HCT116 (cell line): Measurements from ENCODE around the gene GGCX. TPM values are rescaled to one million over a fixed set of nuclear protein-coding genes. Genes with fewer than 3 reads are reported as not detected.

Experiments used
- ATAC-seq: fragments of 200-7000 bp; cut with Tn5 transposase; 2 replicates; pipeline ENCODE4 v1.9.1; 2020; ENCODE audit warnings: mild to moderate bottlenecking, moderate library complexity
- BruUV-seq: library from RNA; stranded (reverse); fragments of 400-500 nt; replicated peaks from 2 replicates; lab custom pipeline; 2021; lab: Mats Ljungman, UMichigan
- CTCF ChIA-PET: fragments of 300-600 bp; sonication (Branson Sonifier 250); formaldehyde crosslinking; loops from one replicate; lab custom pipeline; 2021; ENCODE audit warnings: antibody characterized with exemption; lab: Charles Lee
- POLR2A ChIA-PET: fragments of 300-600, 350-600 bp; sonication (Branson Sonifier 250); formaldehyde crosslinking; loops from one replicate; lab custom pipeline; 2021; ENCODE audit warnings: antibody characterized with exemption; lab: Charles Lee
- RAD21 ChIA-PET, 2 experiments: fragments of 300-600 bp; sonication (Branson Sonifier 250); formaldehyde crosslinking; loops; one replicate each; lab custom pipeline; 2023; ENCODE audit warnings: low total read pairs in 2 of 2; ENCODE audit not compliant: uncharacterized antibody in 2 of 2, unreplicated experiment in 2 of 2, low non-redundant PET in 1 of 2; lab: Charles Lee
- DNase-seq: peaks from one replicate; pipeline ENCODE4 v3.0.0-alpha.2; 2010; ENCODE audit warnings: low read depth, low spot score
- H2AFZ ChIP-seq: fragments of 200-600 bp; shearing (Covaris generic), sonication (generic); 2 replicates; pipeline ENCODE4 v1.6.1; 2017; ENCODE audit warnings: low read depth, mixed run types, mixed read lengths, antibody characterized with exemption, low read length; ENCODE audit not compliant: poor library complexity, severe bottlenecking
- H3K27ac ChIP-seq: 2 replicates; pipeline ENCODE4 v1.5.1; 2012; ENCODE audit warnings: low read depth, low read length
- H3K27me3 ChIP-seq: fragments of 200-600 bp; sonication (generic); 2 replicates; pipeline ENCODE4 v1.6.1; 2016; ENCODE audit warnings: mixed run types, low read length, mixed read lengths; ENCODE audit not compliant: insufficient read depth
- H3K36me3 ChIP-seq, 2 experiments: fragments of 200-500 bp in 1 of 2; fragments of 200-600 bp in 1 of 2; sonication (Bioruptor generic) in 1 of 2; sonication (generic) in 1 of 2; 2 replicates each; pipeline versions ENCODE4 v1.5.1 to v1.6.1; 2014 to 2016; ENCODE audit warnings: low read length in 2 of 2, inconsistent platforms in 1 of 2, mixed read lengths in 1 of 2, mixed run types in 1 of 2; ENCODE audit not compliant: insufficient read depth in 2 of 2, control insufficient read depth in 1 of 2
- H3K4me1 ChIP-seq, 2 experiments: fragments of 200-600 bp in 1 of 2; sonication (generic) in 1 of 2; 2 replicates each; pipeline versions ENCODE4 v1.5.1 to v1.6.1; 2012 to 2017; ENCODE audit warnings: low read length in 2 of 2, inconsistent platforms in 1 of 2, mild to moderate bottlenecking in 1 of 2, mixed read lengths in 1 of 2, mixed run types in 1 of 2, moderate library complexity in 1 of 2; ENCODE audit not compliant: insufficient read depth in 2 of 2, control insufficient read depth in 1 of 2
- H3K4me2 ChIP-seq: fragments of 200-600 bp; sonication (generic); 2 replicates; pipeline ENCODE4 v1.6.1; 2017; ENCODE audit warnings: mixed run types, low read length, mixed read lengths
- H3K4me3 ChIP-seq, 2 experiments: fragments of 200-600 bp in 1 of 2; sonication (generic) in 1 of 2; replicated peaks in 1 of 2; 2 replicates each; pipeline ENCODE4 v1.5.1; 2011 to 2016; ENCODE audit warnings: low read length in 2 of 2, control low read depth in 1 of 2, low read depth in 1 of 2, mild to moderate bottlenecking in 1 of 2, mixed read lengths in 1 of 2, mixed run types in 1 of 2
- H3K79me2 ChIP-seq: fragments of 200-600 bp; sonication (generic); 2 replicates; pipeline ENCODE4 v1.6.1; 2017; ENCODE audit warnings: mild to moderate bottlenecking, mixed run types, low read length, moderate library complexity, mixed read lengths; ENCODE audit not compliant: insufficient read depth
- H3K9ac ChIP-seq: fragments of 200-600 bp; sonication (generic); 2 replicates; pipeline ENCODE4 v1.6.1; 2016; ENCODE audit warnings: low read length, mixed read lengths
- H3K9me2 ChIP-seq: fragments of 200-600 bp; sonication (generic), shearing (Covaris generic); 2 replicates; pipeline ENCODE4 v1.6.1; 2017; ENCODE audit warnings: mixed run types, mild to moderate bottlenecking, moderate library complexity; ENCODE audit not compliant: insufficient read depth
- H3K9me3 ChIP-seq, 2 experiments: fragments of 200-500 bp in 1 of 2; fragments of 200-600 bp in 1 of 2; sonication (Bioruptor generic) in 1 of 2; sonication (generic) in 1 of 2; 2 replicates each; pipeline ENCODE4 v1.6.1; 2014 to 2017; ENCODE audit warnings: low read length in 2 of 2, mixed read lengths in 2 of 2, inconsistent platforms in 1 of 2, low read depth in 1 of 2, mild to moderate bottlenecking in 1 of 2, mixed run types in 1 of 2, moderate library complexity in 1 of 2; ENCODE audit not compliant: control insufficient read depth in 1 of 2, insufficient read depth in 1 of 2
- H4K20me1 ChIP-seq: fragments of 200-600 bp; sonication (generic), shearing (Covaris generic); 2 replicates; pipeline ENCODE4 v1.6.1; 2017; ENCODE audit warnings: mixed run types, mild to moderate bottlenecking, moderate library complexity; ENCODE audit not compliant: insufficient read depth
- CBX3 ChIP-seq: IDR thresholded peaks from 2 replicates; pipeline ENCODE4 v1.6.1; 2012; ENCODE audit warnings: low read depth
- CEBPB ChIP-seq: IDR thresholded peaks from 2 replicates; pipeline ENCODE4 v1.6.1; 2012; ENCODE audit warnings: low read depth
- EGR1 ChIP-seq: IDR thresholded peaks from 2 replicates; pipeline ENCODE4 v1.6.1; 2012; ENCODE audit warnings: low read depth
- ELF1 ChIP-seq: IDR thresholded peaks from 2 replicates; pipeline ENCODE4 v1.6.1; 2012; ENCODE audit warnings: low read depth, borderline replicate concordance
- EZH2phosphoT487 ChIP-seq: fragments of 200-600 bp; IDR thresholded peaks from 2 replicates; pipeline ENCODE4 v1.6.1; 2018; ENCODE audit warnings: antibody characterized with exemption, borderline replicate concordance
- FOSL1 ChIP-seq: IDR thresholded peaks from 2 replicates; pipeline ENCODE4 v1.6.1; 2012; ENCODE audit warnings: low read depth
- JUND ChIP-seq: IDR thresholded peaks from 2 replicates; pipeline ENCODE4 v1.6.1; 2012
- MAX ChIP-seq: IDR thresholded peaks from 2 replicates; pipeline ENCODE4 v1.6.1; 2012
- POLR2A ChIP-seq: IDR thresholded peaks from 2 replicates; pipeline ENCODE4 v1.7.0; 2011; ENCODE audit warnings: borderline replicate concordance; ENCODE audit not compliant: insufficient read depth, insufficient read length; ENCODE audit errors: extremely low read depth
- RAD21 ChIP-seq: IDR thresholded peaks from 2 replicates; pipeline ENCODE4 v1.6.1; 2012; ENCODE audit warnings: low read depth, mild to moderate bottlenecking
- SIN3A ChIP-seq: IDR thresholded peaks from 2 replicates; pipeline ENCODE4 v1.6.1; 2012; ENCODE audit warnings: low read depth
- SP1 ChIP-seq: IDR thresholded peaks from 2 replicates; pipeline ENCODE4 v1.6.1; 2012; ENCODE audit warnings: low read depth
- TCF7L2 ChIP-seq: IDR thresholded peaks from 2 replicates; pipeline ENCODE4 v1.7.0; 2011; ENCODE audit warnings: borderline replicate concordance, inconsistent platforms; ENCODE audit not compliant: insufficient read depth, insufficient read length; ENCODE audit errors: extremely low read depth
- YY1 ChIP-seq: IDR thresholded peaks from 2 replicates; pipeline ENCODE4 v1.6.1; 2011; ENCODE audit warnings: low read length, low read depth, moderate library complexity, mild to moderate bottlenecking; ENCODE audit not compliant: insufficient replicate concordance; ENCODE audit errors: extremely low read depth
- ZFX ChIP-seq: fragments of 450-650 bp; IDR thresholded peaks from 2 replicates; pipeline ENCODE4 v1.6.1; 2017
- intact Hi-C: fragments of 100-400 bp; cut with micrococcal nuclease; formaldehyde crosslinking; loops from 2 replicates; pipeline ENCODE4 v1.10.0; 2022
- total RNA-seq: library from RNA; stranded (reverse); gene quantifications from one replicate; pipeline ENCODE4 v1.2.1, GENCODE V29; 2021; ENCODE audit not compliant: unreplicated experiment
- TF ChIP-seq, protein P1 (sequence below): IDR thresholded peaks from 2 replicates; pipeline ENCODE4 v1.6.1; 2011; ENCODE audit warnings: mild to moderate bottlenecking, low read length, moderate library complexity; ENCODE audit not compliant: insufficient replicate concordance; ENCODE audit errors: extremely low read depth
- TF ChIP-seq, protein P2 (sequence below): IDR thresholded peaks from 2 replicates; pipeline ENCODE4 v1.6.1; 2012; ENCODE audit warnings: low read depth
- TF ChIP-seq, protein P3 (sequence below), 3 experiments: fragments of 200-600 bp in 1 of 3; sonication (generic) in 1 of 3; IDR thresholded peaks in 2 of 3; conservative IDR thresholded peaks in 1 of 3; 2 replicates each; pipeline ENCODE4 v1.5.1; 2012 to 2017; ENCODE audit warnings: low read depth in 2 of 3, low read length in 2 of 3, antibody characterized with exemption in 1 of 3, borderline replicate concordance in 1 of 3, control low read depth in 1 of 3, mild to moderate bottlenecking in 1 of 3, mixed read lengths in 1 of 3, mixed run types in 1 of 3, moderate library complexity in 1 of 3; ENCODE audit not compliant: insufficient read depth in 1 of 3

GGCX gene
- total RNA-seq, 1 experiment from 2014 or later, result 43.5 TPM

DNA sequence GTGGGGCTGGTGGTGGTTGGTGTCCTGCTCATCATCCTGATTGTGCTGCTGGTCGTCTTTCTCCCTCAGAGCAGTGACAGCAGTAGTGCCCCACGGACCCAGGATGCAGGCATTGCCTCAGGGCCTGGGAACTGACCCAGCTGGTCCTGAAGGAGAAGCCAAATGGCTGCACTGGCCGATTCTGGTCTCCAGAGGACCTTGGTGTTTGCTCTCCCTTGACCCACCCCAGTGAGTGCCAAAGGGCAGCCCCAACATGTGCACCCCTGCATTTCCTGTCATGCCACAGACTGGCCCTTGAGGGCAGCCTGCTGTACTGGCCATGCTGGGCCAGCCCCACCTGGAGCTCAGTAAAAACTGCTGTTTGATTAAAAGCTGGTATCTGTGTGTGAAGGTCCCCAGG is 31.7 kb upstream of the GGCX start:
- ATAC-seq (no peak), DNase-seq (no peak)
- TF ChIP-seq POLR2A (no peak), SP1 (no peak), SIN3A (no peak), TCF7L2 (no peak), EZH2phosphoT487 (no peak), YY1 (no peak), RAD21 (no peak), CEBPB (no peak), ELF1 (no peak), MAX (no peak), EGR1 (no peak), ZFX (no peak), JUND (no peak), FOSL1 (no peak), CBX3 (no peak)
- TF ChIP-seq, protein P1, sequence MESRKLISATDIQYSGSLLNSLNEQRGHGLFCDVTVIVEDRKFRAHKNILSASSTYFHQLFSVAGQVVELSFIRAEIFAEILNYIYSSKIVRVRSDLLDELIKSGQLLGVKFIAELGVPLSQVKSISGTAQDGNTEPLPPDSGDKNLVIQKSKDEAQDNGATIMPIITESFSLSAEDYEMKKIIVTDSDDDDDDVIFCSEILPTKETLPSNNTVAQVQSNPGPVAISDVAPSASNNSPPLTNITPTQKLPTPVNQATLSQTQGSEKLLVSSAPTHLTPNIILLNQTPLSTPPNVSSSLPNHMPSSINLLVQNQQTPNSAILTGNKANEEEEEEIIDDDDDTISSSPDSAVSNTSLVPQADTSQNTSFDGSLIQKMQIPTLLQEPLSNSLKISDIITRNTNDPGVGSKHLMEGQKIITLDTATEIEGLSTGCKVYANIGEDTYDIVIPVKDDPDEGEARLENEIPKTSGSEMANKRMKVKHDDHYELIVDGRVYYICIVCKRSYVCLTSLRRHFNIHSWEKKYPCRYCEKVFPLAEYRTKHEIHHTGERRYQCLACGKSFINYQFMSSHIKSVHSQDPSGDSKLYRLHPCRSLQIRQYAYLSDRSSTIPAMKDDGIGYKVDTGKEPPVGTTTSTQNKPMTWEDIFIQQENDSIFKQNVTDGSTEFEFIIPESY, result no peak
- TF ChIP-seq, protein P2, sequence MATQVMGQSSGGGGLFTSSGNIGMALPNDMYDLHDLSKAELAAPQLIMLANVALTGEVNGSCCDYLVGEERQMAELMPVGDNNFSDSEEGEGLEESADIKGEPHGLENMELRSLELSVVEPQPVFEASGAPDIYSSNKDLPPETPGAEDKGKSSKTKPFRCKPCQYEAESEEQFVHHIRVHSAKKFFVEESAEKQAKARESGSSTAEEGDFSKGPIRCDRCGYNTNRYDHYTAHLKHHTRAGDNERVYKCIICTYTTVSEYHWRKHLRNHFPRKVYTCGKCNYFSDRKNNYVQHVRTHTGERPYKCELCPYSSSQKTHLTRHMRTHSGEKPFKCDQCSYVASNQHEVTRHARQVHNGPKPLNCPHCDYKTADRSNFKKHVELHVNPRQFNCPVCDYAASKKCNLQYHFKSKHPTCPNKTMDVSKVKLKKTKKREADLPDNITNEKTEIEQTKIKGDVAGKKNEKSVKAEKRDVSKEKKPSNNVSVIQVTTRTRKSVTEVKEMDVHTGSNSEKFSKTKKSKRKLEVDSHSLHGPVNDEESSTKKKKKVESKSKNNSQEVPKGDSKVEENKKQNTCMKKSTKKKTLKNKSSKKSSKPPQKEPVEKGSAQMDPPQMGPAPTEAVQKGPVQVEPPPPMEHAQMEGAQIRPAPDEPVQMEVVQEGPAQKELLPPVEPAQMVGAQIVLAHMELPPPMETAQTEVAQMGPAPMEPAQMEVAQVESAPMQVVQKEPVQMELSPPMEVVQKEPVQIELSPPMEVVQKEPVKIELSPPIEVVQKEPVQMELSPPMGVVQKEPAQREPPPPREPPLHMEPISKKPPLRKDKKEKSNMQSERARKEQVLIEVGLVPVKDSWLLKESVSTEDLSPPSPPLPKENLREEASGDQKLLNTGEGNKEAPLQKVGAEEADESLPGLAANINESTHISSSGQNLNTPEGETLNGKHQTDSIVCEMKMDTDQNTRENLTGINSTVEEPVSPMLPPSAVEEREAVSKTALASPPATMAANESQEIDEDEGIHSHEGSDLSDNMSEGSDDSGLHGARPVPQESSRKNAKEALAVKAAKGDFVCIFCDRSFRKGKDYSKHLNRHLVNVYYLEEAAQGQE, result no peak
- TF ChIP-seq, protein P3, sequence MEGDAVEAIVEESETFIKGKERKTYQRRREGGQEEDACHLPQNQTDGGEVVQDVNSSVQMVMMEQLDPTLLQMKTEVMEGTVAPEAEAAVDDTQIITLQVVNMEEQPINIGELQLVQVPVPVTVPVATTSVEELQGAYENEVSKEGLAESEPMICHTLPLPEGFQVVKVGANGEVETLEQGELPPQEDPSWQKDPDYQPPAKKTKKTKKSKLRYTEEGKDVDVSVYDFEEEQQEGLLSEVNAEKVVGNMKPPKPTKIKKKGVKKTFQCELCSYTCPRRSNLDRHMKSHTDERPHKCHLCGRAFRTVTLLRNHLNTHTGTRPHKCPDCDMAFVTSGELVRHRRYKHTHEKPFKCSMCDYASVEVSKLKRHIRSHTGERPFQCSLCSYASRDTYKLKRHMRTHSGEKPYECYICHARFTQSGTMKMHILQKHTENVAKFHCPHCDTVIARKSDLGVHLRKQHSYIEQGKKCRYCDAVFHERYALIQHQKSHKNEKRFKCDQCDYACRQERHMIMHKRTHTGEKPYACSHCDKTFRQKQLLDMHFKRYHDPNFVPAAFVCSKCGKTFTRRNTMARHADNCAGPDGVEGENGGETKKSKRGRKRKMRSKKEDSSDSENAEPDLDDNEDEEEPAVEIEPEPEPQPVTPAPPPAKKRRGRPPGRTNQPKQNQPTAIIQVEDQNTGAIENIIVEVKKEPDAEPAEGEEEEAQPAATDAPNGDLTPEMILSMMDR (IDR thresholded peaks at IDR 0.05 in 2 of 3, conservative IDR thresholded peaks at IDR 0.05 in 1 of 3; ENCODE audit: borderline replicate concordance in 1 of 3, insufficient read depth in 1 of 3, low read depth in 2 of 3, low read length in 2 of 3), result no peak
- BruUV-seq, result no TSS peak
- Histone ChIP-seq H3K4me2 (no peak overlapping the region), H2AFZ (no peak overlapping the region), H3K27me3 (no peaks in the 10 kb centered on the region), H3K79me2 (peaks cover 18% of the 10 kb centered on the region), H3K36me3 (peaks cover 3 to 4% of the 10 kb centered on the region in 2 experiments; a peak in 2 of 4 replicates), H3K27ac (no peak overlapping the region), H3K9me3 (no peaks in the 10 kb centered on the region), H3K9me2 (no peaks in the 10 kb centered on the region), H4K20me1 (no peaks in the 10 kb centered on the region), H3K4me3 (no peak overlapping the region), H3K9ac (no peak overlapping the region), H3K4me1 (peaks cover 8 to 28% of the 10 kb centered on the region in 2 experiments; a peak in 3 of 4 replicates)
- ChIA-PET CTCF (no interaction called here), RAD21 (interaction anchor here in 1 of 2 experiments (0.6 kb wide), 1 partner anchor 132 kb away, joined by 7 read pairs; no protein-coding TSS in a partner anchor), POLR2A (interaction anchor here (0.6 kb wide), 1 partner anchor 12 kb away, joined by 4 read pairs; no protein-coding TSS in a partner anchor)
- intact Hi-C loops, result no loop called here
